Epithelial cell of esophagus (primary cell): ENCODE data around the gene CNIH4.
A peak's percentile ranks its signal among the peaks of the same experiment; 100 is the strongest.

Experiments used
- DNase-seq: peaks from one replicate; pipeline ENCODE4 v3.0.0; 2010; ENCODE audit warnings: low read depth
- H3K4me3 ChIP-seq: 2 replicates; pipeline ENCODE4 v1.5.1; 2011; ENCODE audit warnings: mild to moderate bottlenecking, low read length, control low read depth
- CTCF ChIP-seq: IDR thresholded peaks from 2 replicates; pipeline ENCODE4 v1.5.1; 2011; ENCODE audit warnings: low read depth, mild to moderate bottlenecking, low read length, control low read depth, inconsistent platforms; ENCODE audit not compliant: insufficient read depth; ENCODE audit errors: missing control alignments

CNIH4 gene

GRCh38 chr1:224328644-224329043, 28.0 kb upstream of the CNIH4 start:
- peak overlapping the region; percentile 94 for H3K4me3 ChIP-seq
- TF ChIP-seq CTCF = no peak
- DNase-seq = no peak

- peak overlapping the region; percentile 94 for H3K4me3 ChIP-seq
- no peak for DNase-seq
- TF ChIP-seq CTCF = peak; percentile 1
These were observed 27.2 kb upstream of the CNIH4 start for GRCh38 chr1:224329484-224329841.

- peak within 1 kb of the TSS; percentile 94 for H3K4me3 ChIP-seq
- peak; percentile 94 for DNase-seq
- TF ChIP-seq CTCF = peak; percentile 0
These were observed 26.6 kb upstream of the CNIH4 start, which contains the start of gene NVL for GRCh38 chr1:224329842-224330753. Gene NVL (minus strand): TSS chr1:224330172. CDS start chr1:224330127, 45 bp downstream.

- no peak overlapping the region for H3K4me3 ChIP-seq
- TF ChIP-seq CTCF = no peak
- no peak for DNase-seq
These were observed 25.4 kb upstream of the CNIH4 start for GRCh38 chr1:224331326-224331725.

- no peak overlapping the region for H3K4me3 ChIP-seq
- TF ChIP-seq CTCF = no peak
- DNase-seq = no peak
These were observed 24.9 kb upstream of the CNIH4 start for GRCh38 chr1:224331824-224332223.

GRCh38 chr1:224333309-224333926, 23.3 kb upstream of the CNIH4 start:
- no peak overlapping the region for H3K4me3 ChIP-seq
- TF ChIP-seq CTCF = peak; percentile 58
- DNase-seq = peak; percentile 66
